ENCODE measurements around the gene GPX5. TPM values are rescaled to one million over a fixed set of nuclear protein-coding genes. Genes with fewer than 3 reads are reported as not detected.
"Not testable (repeated sequence)": the region's sequence is repeated elsewhere in the genome, so short reads cannot be mapped to it uniquely, and the experiment has no call there.

GPX5 gene
- total RNA-seq, 1 experiment from 2014 or later = not detected

DNA sequence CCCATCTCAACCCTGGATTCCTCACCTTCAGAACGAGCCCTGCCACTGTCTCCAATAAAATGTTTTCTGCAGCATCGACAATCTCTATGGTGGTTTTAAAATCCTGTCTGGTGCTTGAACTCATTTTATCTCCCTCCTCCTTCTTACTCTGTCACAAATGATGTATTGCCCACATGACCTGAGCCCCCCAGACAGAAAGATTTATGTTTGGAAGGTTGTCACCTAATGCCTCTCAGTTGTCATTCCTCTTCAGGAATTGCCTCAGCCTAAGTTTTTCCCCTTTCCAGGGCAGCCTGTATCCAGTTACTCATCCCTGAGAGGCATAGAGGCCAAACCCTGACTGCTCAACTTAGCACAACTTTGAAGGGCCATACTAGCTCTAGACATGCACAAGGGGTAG is 9.2 kb downstream of the GPX5 start:
- no peak overlapping the region for H3K4me3 ChIP-seq (ENCODE audit: insufficient read depth, low read depth, low read length)
- no peak for DNase-seq
- no peaks in the 10 kb centered on the region; the same call in 1 of the 2 replicates for H3K27me3 ChIP-seq (ENCODE audit: control insufficient read depth, insufficient read depth, low read length)
- H3K36me3 ChIP-seq (replicated peaks; ENCODE audit: control insufficient read depth, insufficient read depth, low read length) = no peaks in the 10 kb centered on the region

DNA sequence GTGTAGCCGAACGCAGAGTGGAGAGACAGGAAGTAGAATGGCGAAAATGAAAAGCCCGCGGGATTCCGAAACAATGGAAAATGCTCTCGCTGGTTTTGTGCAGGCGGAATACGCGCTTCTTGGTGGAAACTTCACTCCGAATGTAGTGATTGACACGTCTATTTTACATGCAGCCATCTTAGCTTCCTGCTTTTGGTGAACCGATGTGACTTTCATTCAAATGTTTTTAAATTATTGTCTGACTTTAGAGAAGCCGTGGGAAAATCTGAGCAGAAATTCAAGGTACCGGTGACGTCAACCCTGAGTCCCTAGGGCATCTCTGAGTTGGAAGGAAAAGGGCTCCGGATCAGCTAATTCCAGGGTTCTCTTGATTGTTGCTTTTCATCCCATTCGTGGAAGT is 11.4 kb downstream of the GPX5 start:
- H3K36me3 ChIP-seq (replicated peaks; ENCODE audit: control insufficient read depth, insufficient read depth, low read length) = no peaks in the 10 kb centered on the region
- no peaks in the 10 kb centered on the region; the same call in 1 of the 2 replicates for H3K27me3 ChIP-seq (ENCODE audit: control insufficient read depth, insufficient read depth, low read length)
- DNase-seq = no peak
- H3K4me3 ChIP-seq (ENCODE audit: insufficient read depth, low read depth, low read length) = peak overlapping the region; percentile 62

GRCh38 chr6:28537509-28538140 is 11.9 kb downstream of the GPX5 start:
- no peak for DNase-seq
- no peaks in the 10 kb centered on the region; the same call in 1 of the 2 replicates for H3K27me3 ChIP-seq (ENCODE audit: control insufficient read depth, insufficient read depth, low read length)
- H3K4me3 ChIP-seq (ENCODE audit: insufficient read depth, low read depth, low read length) = peak overlapping the region; percentile 62
- no peaks in the 10 kb centered on the region for H3K36me3 ChIP-seq (replicated peaks; ENCODE audit: control insufficient read depth, insufficient read depth, low read length)

GRCh38 chr6:28541996-28542395 is 16.3 kb downstream of the GPX5 start:
- Histone ChIP-seq H3K4me3 (ENCODE audit: insufficient read depth, low read depth, low read length) (peak overlapping the region; percentile 71), H3K36me3 (replicated peaks; ENCODE audit: control insufficient read depth, insufficient read depth, low read length) (no peaks in the 10 kb centered on the region), H3K27me3 (ENCODE audit: control insufficient read depth, insufficient read depth, low read length) (no peaks in the 10 kb centered on the region; the same call in none of the 2 replicates)
- DNase-seq = no peak

- peak overlapping the region; percentile 71 for H3K4me3 ChIP-seq (ENCODE audit: insufficient read depth, low read depth, low read length)
- H3K27me3 ChIP-seq (ENCODE audit: control insufficient read depth, insufficient read depth, low read length) = no peaks in the 10 kb centered on the region; the same call in none of the 2 replicates
- H3K36me3 ChIP-seq (replicated peaks; ENCODE audit: control insufficient read depth, insufficient read depth, low read length) = no peaks in the 10 kb centered on the region
- DNase-seq = peak; percentile 62
Observed at GRCh38 chr6:28542440-28543296, 17.0 kb downstream of the GPX5 start.

DNA sequence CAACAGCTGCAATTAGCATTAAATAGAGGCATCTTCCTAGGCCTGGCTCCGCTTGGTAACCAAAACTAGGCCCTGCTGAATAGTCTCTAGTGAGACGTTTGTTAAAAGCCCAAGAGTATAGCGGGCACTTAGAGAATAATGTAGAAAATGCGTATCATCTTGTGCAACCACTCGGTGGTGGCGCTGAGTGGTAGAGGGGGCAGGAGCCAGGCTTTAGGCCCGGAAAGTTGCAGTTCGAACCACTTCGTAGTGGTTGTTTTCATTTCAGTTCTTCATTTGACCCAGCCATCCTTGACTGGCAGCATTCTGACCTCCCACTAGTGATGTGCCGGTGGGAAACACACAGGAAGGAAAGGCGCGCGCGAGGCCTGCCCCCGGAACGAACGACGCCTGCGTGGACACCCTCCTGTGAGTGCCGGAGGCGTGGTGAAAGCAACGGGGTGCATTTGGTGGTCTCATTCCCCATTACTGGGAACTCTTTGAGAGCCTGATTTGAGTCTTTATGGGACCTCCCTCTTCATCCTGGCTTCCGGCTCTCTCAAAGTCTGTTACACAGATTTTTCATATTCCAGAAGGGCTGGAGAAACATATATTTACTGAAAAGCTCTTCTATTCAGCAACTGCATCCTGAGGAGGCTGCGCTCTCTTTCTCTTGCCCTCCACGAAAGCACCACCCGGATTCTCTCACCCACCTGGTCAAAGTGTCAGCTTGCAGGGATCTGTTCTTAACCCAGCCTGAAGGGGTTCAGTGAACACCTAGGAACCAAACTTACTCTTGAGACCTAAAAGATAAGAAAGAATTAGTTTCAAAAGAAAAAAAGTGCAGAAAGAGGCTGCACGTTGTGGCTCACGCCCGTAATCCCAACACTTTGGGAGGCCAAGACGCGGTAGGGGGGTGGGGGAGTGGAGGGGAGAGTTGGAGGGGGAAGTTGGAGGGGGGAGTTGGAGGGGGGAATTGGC is 18.2 kb downstream of the GPX5 start:
- peak; percentile 52 for DNase-seq
- H3K4me3 ChIP-seq (ENCODE audit: insufficient read depth, low read depth, low read length) = peak overlapping the region; percentile 57
- no peaks in the 10 kb centered on the region for H3K36me3 ChIP-seq (replicated peaks; ENCODE audit: control insufficient read depth, insufficient read depth, low read length)
- H3K27me3 ChIP-seq (ENCODE audit: control insufficient read depth, insufficient read depth, low read length) = no peaks in the 10 kb centered on the region; the same call in none of the 2 replicates

- Histone ChIP-seq H3K36me3 (replicated peaks; ENCODE audit: control insufficient read depth, insufficient read depth, low read length) (no peaks in the 10 kb centered on the region), H3K27me3 (ENCODE audit: control insufficient read depth, insufficient read depth, low read length) (no peaks in the 10 kb centered on the region; the same call in none of the 2 replicates), H3K4me3 (ENCODE audit: insufficient read depth, low read depth, low read length) (no peak overlapping the region)
- DNase-seq = no peak
Observed at GRCh38 chr6:28545955-28546354, 20.3 kb downstream of the GPX5 start.

DNA sequence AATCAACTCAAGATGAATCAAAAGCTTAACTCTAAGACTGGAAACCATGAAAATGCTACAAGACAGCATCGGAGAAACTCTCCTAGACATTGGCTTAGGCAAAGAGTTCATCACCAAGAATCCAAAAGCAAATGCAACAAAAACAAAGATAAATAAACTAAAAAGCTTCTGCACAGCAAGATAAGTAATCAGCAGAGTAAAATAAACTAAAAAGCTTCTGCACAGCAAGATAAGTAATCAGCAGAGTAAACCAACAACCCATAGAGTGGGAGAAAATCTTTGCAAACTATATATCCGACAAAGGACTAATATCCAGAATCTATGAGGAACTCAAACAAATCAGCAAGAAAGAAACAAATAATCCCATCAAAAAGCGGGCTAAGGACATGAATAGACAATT is 21.3 kb downstream of the GPX5 start:
- DNase-seq; H3K4me3 ChIP-seq (ENCODE audit: insufficient read depth, low read depth, low read length); H3K36me3 ChIP-seq (replicated peaks; ENCODE audit: control insufficient read depth, insufficient read depth, low read length); H3K27me3 ChIP-seq (ENCODE audit: control insufficient read depth, insufficient read depth, low read length): not testable (repeated sequence)

DNA sequence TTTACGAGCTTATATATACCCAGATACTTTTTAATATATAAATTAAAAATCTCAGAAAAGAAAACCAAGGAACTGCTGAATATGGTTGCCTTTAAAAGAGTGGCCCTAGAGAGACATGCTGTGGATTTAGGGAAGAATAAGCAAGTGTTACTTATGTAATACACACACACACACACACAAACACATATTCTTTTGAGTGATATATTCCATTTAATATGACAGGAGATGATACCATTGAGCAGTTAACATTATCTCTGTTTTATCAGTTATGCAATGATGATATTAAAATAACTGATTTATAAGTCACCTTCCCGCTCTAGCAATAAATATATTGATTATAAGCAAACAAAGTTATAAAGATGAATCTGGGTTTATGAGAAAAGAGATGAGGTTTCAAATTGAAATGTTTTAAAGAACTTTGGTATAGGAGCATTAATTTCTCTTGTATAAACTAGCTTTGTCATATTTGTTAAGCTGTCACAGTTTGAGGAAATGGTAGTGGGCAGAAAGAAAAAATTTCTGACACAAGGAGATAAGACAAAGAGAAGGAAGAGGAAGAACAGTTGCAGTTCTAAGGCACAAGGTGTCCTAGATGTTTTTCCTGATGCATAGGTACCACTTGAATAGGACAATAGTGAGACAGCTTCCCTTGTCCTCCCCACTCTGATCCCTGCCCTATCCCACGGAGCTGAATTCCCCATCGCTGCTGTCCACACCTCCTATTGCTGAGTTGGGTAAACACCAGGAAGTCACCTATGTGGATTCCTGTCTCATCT is 26.4 kb downstream of the GPX5 start:
- Histone ChIP-seq H3K36me3 (replicated peaks; ENCODE audit: control insufficient read depth, insufficient read depth, low read length) (no peaks in the 10 kb centered on the region), H3K27me3 (ENCODE audit: control insufficient read depth, insufficient read depth, low read length) (peaks cover 35% of the 10 kb centered on the region), H3K4me3 (ENCODE audit: insufficient read depth, low read depth, low read length) (no peak overlapping the region)
- DNase-seq = no peak

DNA sequence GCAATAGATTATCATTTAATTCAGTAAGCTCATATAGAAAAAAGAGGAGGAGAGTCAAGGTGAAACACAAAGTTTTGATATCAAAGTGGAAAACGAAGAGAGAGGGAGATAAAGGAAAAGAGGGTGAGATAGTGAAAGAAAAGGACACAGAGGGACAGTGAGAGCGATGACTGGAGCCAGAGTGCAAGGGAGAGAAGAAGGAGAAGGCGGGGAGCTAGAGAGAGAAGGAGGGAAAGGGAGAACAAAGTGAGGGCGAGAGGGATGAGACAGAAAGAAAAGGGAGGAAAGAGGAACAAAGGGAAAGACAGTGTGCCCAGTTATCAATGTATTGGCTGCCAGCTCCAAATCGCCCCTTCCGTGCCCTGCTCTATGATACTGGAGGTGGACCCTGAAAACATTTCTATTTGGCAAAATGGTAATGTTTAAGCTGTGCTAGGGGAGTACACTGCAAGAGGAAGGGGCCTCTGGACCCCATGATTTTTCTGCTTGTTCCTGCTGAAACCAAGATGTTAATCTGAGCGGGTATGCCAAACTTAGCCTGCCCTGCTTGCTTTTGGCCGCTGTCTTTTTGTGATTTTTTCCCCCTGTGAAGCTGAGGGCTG is 27.8 kb downstream of the GPX5 start:
- no peaks in the 10 kb centered on the region for H3K36me3 ChIP-seq (replicated peaks; ENCODE audit: control insufficient read depth, insufficient read depth, low read length)
- DNase-seq = no peak
- peaks cover 36% of the 10 kb centered on the region for H3K27me3 ChIP-seq (ENCODE audit: control insufficient read depth, insufficient read depth, low read length)
- H3K4me3 ChIP-seq (ENCODE audit: insufficient read depth, low read depth, low read length) = peak overlapping the region; percentile 40; the same call in 1 of the 2 replicates

DNA sequence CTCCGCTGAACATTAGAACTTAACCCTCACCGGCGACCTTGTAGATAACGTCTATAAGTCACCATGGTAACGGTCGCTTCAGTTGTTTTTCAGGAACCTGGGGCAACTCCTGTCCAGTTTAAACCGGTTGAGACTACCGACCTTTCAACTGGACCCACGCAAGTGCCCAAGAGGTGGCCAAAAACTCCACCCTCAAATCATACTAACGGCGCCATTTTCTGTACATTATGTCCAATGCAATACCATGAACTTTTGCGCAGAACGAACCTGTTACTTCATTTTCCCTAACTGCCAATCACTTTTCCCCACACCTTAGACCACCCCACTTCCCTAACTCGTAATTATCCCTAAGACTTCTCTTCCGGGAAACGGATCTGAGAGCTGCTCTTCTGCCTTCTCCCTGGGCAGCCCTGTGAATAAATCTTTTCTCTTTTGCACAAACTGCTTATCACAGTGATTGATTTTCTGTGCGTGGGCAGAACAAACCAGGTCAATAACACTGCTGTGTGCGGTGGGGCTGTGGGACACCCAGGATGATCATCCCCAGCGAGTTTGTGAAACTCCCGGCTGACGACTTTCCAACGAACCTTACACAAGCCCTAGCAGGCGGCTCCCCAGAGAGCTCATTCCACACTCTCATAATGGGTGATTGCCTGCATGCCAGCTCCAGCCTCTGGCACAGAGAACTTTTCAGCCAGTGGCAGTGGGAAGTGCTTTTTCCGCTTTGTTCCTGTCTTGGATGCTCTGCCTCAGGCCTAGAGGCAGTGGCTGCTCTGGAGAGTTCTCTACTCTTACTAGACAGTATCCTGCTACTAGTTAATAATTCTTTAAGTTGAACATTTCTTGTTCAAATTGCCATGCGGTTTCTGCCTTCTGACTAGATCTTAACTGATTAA is 28.6 kb downstream of the GPX5 start:
- peaks cover 38% of the 10 kb centered on the region for H3K27me3 ChIP-seq (ENCODE audit: control insufficient read depth, insufficient read depth, low read length)

DNA sequence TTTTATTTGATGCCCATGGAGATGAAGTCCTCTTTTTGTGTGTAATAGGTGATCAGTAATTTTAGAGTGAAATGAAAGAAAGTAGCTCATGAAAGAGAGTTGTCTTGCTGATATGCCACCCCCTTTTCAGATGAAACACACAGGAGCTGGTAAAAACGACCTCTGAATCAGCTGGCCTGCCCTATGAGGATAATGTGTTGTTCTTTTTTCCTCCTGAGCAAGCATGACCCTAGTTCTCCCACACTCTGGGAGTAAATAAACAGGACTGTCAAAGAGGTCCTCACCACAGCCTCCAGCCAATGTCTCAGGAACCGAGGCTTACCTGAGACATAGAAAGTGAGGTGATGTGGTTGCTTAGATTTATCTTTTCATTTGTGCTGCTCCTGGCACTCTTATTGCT is 29.5 kb downstream of the GPX5 start:
- H3K4me3 ChIP-seq (ENCODE audit: insufficient read depth, low read depth, low read length) = no peak overlapping the region
- no peaks in the 10 kb centered on the region for H3K36me3 ChIP-seq (replicated peaks; ENCODE audit: control insufficient read depth, insufficient read depth, low read length)
- H3K27me3 ChIP-seq (ENCODE audit: control insufficient read depth, insufficient read depth, low read length) = peaks cover 39% of the 10 kb centered on the region
- DNase-seq = no peak

More for the DNA sequence above, 28.6 kb downstream of the GPX5 start:
- peak overlapping the region; percentile 40; the same call in 1 of the 2 replicates for H3K4me3 ChIP-seq (ENCODE audit: insufficient read depth, low read depth, low read length)
- no peaks in the 10 kb centered on the region for H3K36me3 ChIP-seq (replicated peaks; ENCODE audit: control insufficient read depth, insufficient read depth, low read length)
- DNase-seq = no peak

All from H7 (cell line).